ENCODE data around the gene FRAT1. TPM values are rescaled to one million over a fixed set of nuclear protein-coding genes. Genes with fewer than 3 reads are reported as not detected.
A peak's percentile ranks its signal among the peaks of the same experiment; 100 is the strongest.

FRAT1 gene
- total RNA-seq, 1 donor from 2014 or later, result 10.4 TPM

DNA sequence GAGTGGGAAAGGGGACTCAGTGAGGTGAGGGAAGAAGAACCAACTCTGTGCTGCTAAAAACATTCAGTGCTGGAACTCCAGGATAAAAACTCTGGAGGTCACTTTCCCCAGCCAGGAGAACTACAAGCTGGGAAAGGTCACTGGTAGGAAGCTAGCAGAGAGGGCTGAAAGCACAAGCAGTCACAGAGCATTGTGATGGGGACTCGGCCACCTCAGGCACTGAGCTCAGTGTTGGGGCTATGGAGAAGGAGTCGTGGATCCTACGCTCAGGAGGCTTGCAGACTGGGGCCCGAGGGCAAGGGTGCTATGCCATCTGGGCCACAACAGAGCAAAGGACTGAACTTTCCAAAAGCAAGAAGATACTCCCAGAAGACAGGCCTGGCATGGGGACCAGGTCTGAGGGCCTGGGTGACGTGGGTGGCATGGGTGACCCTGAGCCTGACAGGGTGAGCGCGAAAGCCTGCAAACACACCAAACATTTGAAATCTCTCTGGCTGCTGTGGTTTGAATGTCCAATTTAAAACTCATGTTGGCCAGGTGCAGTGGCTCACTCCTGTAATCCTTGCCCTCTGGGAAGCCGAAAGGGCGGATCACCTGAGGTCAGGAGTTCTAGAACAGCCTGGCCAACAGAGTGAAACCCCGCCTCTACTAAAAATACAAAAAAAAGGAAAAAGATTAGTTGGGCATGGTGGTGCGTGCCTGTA lies 16.8 kb upstream of the FRAT1 start:
- intact Hi-C loops (cut with DNase I), result no loop called here
- no peaks in the 10 kb centered on the region for H3K36me3 ChIP-seq
- no peak for ATAC-seq
- DNase-seq, result no peak
- H3K9me3 ChIP-seq, result no peaks in the 10 kb centered on the region
- H3K4me1 ChIP-seq, result no peaks in the 10 kb centered on the region
- H3K27me3 ChIP-seq, result no peaks in the 10 kb centered on the region
- no peak overlapping the region for H3K4me3 ChIP-seq
- no peak overlapping the region for H3K27ac ChIP-seq
- TF ChIP-seq, protein P1, sequence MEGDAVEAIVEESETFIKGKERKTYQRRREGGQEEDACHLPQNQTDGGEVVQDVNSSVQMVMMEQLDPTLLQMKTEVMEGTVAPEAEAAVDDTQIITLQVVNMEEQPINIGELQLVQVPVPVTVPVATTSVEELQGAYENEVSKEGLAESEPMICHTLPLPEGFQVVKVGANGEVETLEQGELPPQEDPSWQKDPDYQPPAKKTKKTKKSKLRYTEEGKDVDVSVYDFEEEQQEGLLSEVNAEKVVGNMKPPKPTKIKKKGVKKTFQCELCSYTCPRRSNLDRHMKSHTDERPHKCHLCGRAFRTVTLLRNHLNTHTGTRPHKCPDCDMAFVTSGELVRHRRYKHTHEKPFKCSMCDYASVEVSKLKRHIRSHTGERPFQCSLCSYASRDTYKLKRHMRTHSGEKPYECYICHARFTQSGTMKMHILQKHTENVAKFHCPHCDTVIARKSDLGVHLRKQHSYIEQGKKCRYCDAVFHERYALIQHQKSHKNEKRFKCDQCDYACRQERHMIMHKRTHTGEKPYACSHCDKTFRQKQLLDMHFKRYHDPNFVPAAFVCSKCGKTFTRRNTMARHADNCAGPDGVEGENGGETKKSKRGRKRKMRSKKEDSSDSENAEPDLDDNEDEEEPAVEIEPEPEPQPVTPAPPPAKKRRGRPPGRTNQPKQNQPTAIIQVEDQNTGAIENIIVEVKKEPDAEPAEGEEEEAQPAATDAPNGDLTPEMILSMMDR (IDR thresholded peaks at IDR 0.05), result no peak

DNA sequence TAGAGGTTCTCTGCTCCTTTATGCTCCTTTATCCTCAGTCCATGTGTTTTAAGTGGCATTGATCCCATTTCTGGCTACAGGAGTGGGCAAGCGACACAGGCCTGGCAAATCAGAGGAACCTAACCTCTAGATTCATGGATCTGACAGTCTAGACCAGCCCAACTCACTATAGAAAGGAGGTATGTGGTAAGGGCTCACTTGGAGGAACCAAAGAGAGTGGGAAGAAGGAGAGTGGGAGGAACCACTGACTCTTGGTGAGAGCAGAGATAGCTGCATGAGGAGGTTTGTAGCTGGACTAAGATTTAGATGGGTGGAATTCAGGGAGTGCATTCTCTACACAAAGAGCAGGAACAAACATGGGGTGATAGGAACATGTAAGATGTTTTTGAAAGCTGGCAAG lies 11.6 kb upstream of the FRAT1 start:
- Histone ChIP-seq H3K4me3 (no peak overlapping the region), H3K9me3 (no peaks in the 10 kb centered on the region), H3K27me3 (no peaks in the 10 kb centered on the region), H3K4me1 (no peaks in the 10 kb centered on the region), H3K36me3 (no peaks in the 10 kb centered on the region), H3K27ac (no peak overlapping the region)
- intact Hi-C loops (cut with DNase I), result no loop called here
- ATAC-seq, result peak; percentile 92
- TF ChIP-seq, protein P1 (IDR thresholded peaks at IDR 0.05), result no peak
- no peak for DNase-seq

GRCh38 chr10:97307866-97308780 lies 10.9 kb upstream of the FRAT1 start:
- Histone ChIP-seq H3K27me3 (no peaks in the 10 kb centered on the region), H3K4me1 (no peaks in the 10 kb centered on the region), H3K27ac (no peak overlapping the region), H3K4me3 (no peak overlapping the region), H3K36me3 (no peaks in the 10 kb centered on the region), H3K9me3 (no peaks in the 10 kb centered on the region)
- TF ChIP-seq, protein P1 (IDR thresholded peaks at IDR 0.05), result no peak
- no peak for ATAC-seq
- intact Hi-C loops (cut with DNase I), result no loop called here
- DNase-seq, result no peak

DNA sequence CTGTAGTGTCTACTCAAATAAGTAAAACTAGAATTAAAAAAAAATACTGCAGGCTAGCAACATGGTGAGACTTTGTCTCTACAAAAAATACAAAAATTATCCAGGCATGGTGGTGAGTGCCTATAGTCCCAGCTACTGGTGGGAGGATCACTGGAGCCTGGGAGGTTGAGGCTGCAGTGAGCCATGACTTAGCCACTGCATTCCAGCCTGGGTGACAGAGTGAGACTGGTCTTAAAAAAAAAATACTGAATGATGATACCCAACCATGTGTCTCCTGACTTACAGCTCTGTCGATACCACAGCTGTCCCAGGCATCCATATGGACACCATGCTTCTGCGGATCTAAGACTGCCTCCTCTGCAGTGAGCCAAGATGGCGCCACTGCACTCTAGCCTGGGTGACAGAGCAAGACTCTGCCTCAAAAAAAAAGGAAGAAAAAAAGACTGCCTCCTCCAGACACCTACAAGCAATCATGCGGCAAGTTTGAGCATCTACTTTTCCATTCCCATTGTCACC lies 7.9 kb upstream of the FRAT1 start:
- DNase-seq (no peak), ATAC-seq (no peak)
- Histone ChIP-seq H3K4me3 (no peak overlapping the region), H3K27ac (no peak overlapping the region), H3K27me3 (no peaks in the 10 kb centered on the region), H3K9me3 (no peaks in the 10 kb centered on the region), H3K4me1 (no peaks in the 10 kb centered on the region), H3K36me3 (no peaks in the 10 kb centered on the region)
- TF ChIP-seq, protein P1 (IDR thresholded peaks at IDR 0.05), result no peak
- intact Hi-C loops (cut with DNase I), result no loop called here

DNA sequence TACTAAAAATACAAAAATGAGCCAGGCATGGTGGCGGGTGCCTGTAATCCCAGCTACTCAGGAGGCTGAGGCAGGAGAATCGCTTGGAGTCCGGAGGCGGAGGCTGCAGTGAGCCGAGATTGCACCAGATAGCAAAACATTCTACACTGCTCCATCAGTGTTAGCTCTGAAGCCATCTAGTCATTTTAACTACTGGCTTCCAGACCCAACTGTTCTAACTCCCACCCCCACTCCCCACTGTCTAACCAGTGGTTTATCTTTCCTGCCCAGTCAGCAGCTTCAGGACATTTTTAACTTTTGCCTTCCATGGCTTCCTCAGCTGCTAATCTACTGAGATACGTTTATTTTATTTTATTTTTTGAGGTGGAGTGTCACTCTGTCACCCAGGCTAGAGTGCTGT lies 6.2 kb upstream of the FRAT1 start:
- TF ChIP-seq, protein P1 (IDR thresholded peaks at IDR 0.05), result no peak
- ATAC-seq (no peak), DNase-seq (no peak)
- H3K4me1 ChIP-seq, result no peaks in the 10 kb centered on the region
- no peaks in the 10 kb centered on the region for H3K36me3 ChIP-seq
- H3K9me3 ChIP-seq, result no peaks in the 10 kb centered on the region
- H3K27me3 ChIP-seq, result no peaks in the 10 kb centered on the region
- H3K4me3 ChIP-seq, result no peak overlapping the region
- no peak overlapping the region for H3K27ac ChIP-seq
- intact Hi-C loops (cut with DNase I), result no loop called here
